ENCODE results near the gene SAP25. TPM values are rescaled to one million over a fixed set of nuclear protein-coding genes. Genes with fewer than 3 reads are reported as not detected.

The SAP25 gene
- total and polyA plus RNA-seq, 2 of the 4 experiments (the other 2 are of a cell fraction) = 1.8 TPM; not detected in 1

DNA sequence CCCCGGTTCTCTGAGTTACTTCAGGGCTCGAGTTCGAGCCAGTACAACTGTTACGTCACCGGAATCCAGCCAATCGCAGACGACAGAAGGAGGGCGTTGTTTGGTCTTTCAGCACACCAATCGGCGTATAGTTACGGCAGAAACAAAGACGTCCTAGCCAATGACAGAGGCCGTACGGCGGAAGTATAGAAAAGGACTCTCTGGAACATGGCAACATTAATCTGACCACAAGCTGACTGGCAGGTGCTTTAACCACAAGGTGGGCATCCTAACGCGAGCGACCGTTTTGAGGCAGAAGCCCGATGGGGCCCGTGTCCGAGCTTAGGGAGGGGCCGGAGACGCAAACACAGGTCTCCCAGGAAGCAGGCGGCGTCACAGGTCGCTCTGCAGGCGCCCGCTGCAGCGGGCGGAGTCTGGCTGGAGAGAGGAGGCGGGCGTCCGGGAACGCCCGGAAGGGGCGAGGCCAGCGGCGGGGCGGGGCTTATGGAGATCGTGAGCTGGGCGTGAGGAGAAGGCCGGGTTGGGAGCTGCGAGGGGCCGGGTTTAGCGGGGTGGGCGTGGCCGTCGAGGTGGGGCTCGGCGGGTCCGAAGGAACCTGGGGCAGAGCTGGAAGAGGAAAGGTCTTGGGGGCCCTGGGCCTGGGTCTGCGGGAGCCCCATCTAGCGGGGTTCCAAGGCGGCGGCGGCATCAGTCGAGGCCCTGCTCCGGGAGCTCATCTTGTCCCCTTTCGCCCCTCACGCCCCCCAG, 38.5 kb upstream of the SAP25 start, which contains the start of gene MOSPD3:
Gene MOSPD3 (plus strand): TSS at position 558 of the 747 bp plus-strand sequence. CDS start 252 bp downstream, outside the sequence.
- 0% methylated on average over 33 of the region's 61 CpGs; no CpG with 5 or more reads in 1 of the 2 experiments for WGBS, 2 experiments (ENCODE audit: extremely low coverage in 2 of 2, insufficient read length in 1 of 2)
- H3K9me1 ChIP-seq (ENCODE audit: insufficient read depth, low read length) = peaks cover 3% of the 10 kb centered on the region; the same call in 1 of the 2 replicates
- TF ChIP-seq RFX5 (IDR thresholded peaks at IDR 0.05; ENCODE audit: low read depth, low read length) = peak; percentile 60; the same call in 1 of the 2 replicates
- peak; percentile 68; the same call in 1 of the 2 replicates for TF ChIP-seq MXI1 (IDR thresholded peaks at IDR 0.05; ENCODE audit: borderline replicate concordance, low read depth, low read length)
- TF ChIP-seq CEBPB (IDR thresholded peaks at IDR 0.05; ENCODE audit: low read depth, low read length) = peak; percentile 89
- TF ChIP-seq POLR2A (IDR thresholded peaks at IDR 0.05; ENCODE audit: low read depth, low read length) = peak; percentile 50; the same call in 1 of the 2 replicates
- TF ChIP-seq CHD1 (IDR thresholded peaks at IDR 0.05; ENCODE audit: low read depth, low read length) = no peak
- peak within 1 kb of the TSS; percentile 86 for H2BK5ac ChIP-seq (ENCODE audit: low read depth, low read length, poor library complexity, severe bottlenecking)
- H3K9me3 ChIP-seq (ENCODE audit: control insufficient read depth, insufficient read depth, low read length) = no peaks in the 10 kb centered on the region
- peak within 1 kb of the TSS; percentile 68 for H3K4me3 ChIP-seq (ENCODE audit: insufficient read depth, low read depth, low read length)
- peak within 1 kb of the TSS; percentile 83 for H2AK5ac ChIP-seq (ENCODE audit: low read depth, low read length)
- H4K91ac ChIP-seq (ENCODE audit: insufficient read depth, low read depth, low read length) = peak within 1 kb of the TSS; percentile 88
- no peak within 1 kb of the TSS for H2BK20ac ChIP-seq (ENCODE audit: low read depth, low read length)
- H3K23ac ChIP-seq (ENCODE audit: low read depth, low read length) = peak within 1 kb of the TSS; percentile 19; the same call in 1 of the 2 replicates
- H4K20me1 ChIP-seq (ENCODE audit: insufficient read depth, low read length) = no peaks in the 10 kb centered on the region
- H2AK9ac ChIP-seq (replicated peaks; ENCODE audit: low read depth, low read length, poor library complexity) = peak within 1 kb of the TSS; percentile 97
- no peaks in the 10 kb centered on the region for H3K27me3 ChIP-seq (ENCODE audit: control insufficient read depth, insufficient read depth, low read length)
- POLR2A ChIA-PET (ENCODE audit: unreplicated experiment) = interaction anchor here (0.6 to 1.2 kb wide), 4 partner anchors 27 to 511 kb away, joined by 3 to 5 read pairs (median 4); partner anchors contain the start of genes FBXO24 and LRCH4
- H3K79me1 ChIP-seq (ENCODE audit: low read depth in 1 of 2, low read length in 2 of 2) = peaks cover 0 to 19% of the 10 kb centered on the region in 2 experiments; a peak in 2 of 4 replicates
- H3K36me3 ChIP-seq (ENCODE audit: control insufficient read depth, insufficient read depth, low read length) = peaks cover 11% of the 10 kb centered on the region
- peak within 1 kb of the TSS; percentile 87 for H3K4ac ChIP-seq (ENCODE audit: low read depth, low read length)
- CTCF ChIA-PET = interaction anchor here (0.8 to 1.2 kb wide), 4 partner anchors 23 to 233 kb away, joined by 3 to 4 read pairs (median 3); partner anchors contain the start of gene GNB2
- peak within 1 kb of the TSS; percentile 69; the same call in 1 of the 2 replicates for H4K5ac ChIP-seq (ENCODE audit: low read depth, low read length)
- in situ Hi-C loops (cut with MboI; ENCODE audit: low sequenced_read_pairs) = no loop called here
- DNase-seq (peak; percentile 99), ATAC-seq (ENCODE audit: low read depth) (peak; percentile 98)
- H2BK15ac ChIP-seq (ENCODE audit: low read depth, low read length) = no peak within 1 kb of the TSS; the same call in 2 of the 3 replicates
- H3K9ac ChIP-seq (ENCODE audit: low read depth, low read length) = peak within 1 kb of the TSS; percentile 69
- H3K18ac ChIP-seq (ENCODE audit: low read depth, low read length) = peak within 1 kb of the TSS; percentile 72
- peak within 1 kb of the TSS; percentile 88 for H3K27ac ChIP-seq (ENCODE audit: insufficient read depth, low read length)
- dilution Hi-C loops (cut with HindIII; ENCODE audit: low sequenced_read_pairs, unreplicated experiment) = no loop called here
- peaks cover 6% of the 10 kb centered on the region for H3K4me1 ChIP-seq (ENCODE audit: control insufficient read depth, insufficient read depth, low read length)
- intact Hi-C loops (cut with micrococcal nuclease) = loop anchor here (2.0 to 5.0 kb wide), 2 partner anchors 61 to 240 kb away; partner anchors contain the start of genes GNB2 and SLC12A9
- H3K4me2 ChIP-seq (ENCODE audit: low read depth, low read length) = peak within 1 kb of the TSS; percentile 99
- no TSS peak for BruUV-seq (replicated peaks)
- H2AFZ ChIP-seq (replicated peaks; ENCODE audit: low read length, poor library complexity) = peak within 1 kb of the TSS; percentile 99
- H4K8ac ChIP-seq (ENCODE audit: low read depth in 2 of 2, low read length in 2 of 2) = peak within 1 kb of the TSS; percentile 23 to 91
- peak within 1 kb of the TSS; percentile 50; the same call in 1 of the 2 replicates for H3K56ac ChIP-seq (ENCODE audit: extremely low read depth, insufficient read depth, low read length)
- peak within 1 kb of the TSS; percentile 74 for H3K14ac ChIP-seq (replicated peaks; ENCODE audit: low read depth, low read length)
- H2BK120ac ChIP-seq (ENCODE audit: low read depth, low read length) = peak within 1 kb of the TSS; percentile 82
